Natural killer cell (primary cell): Measurements from ENCODE around the gene TAT. TPM values are rescaled to one million over a fixed set of nuclear protein-coding genes. Genes with fewer than 3 reads are reported as not detected.

Experiments
- ATAC-seq, 3 donors: fragments of 150-1000 bp in 2 of 3; fragments of 200-7000 bp in 1 of 3; cut with Tn5 transposase; 1 replicate in 1 of 3; 2 replicates in 2 of 3; pipeline ENCODE4 v1.10.0; 2021; ENCODE audit warnings: mild to moderate bottlenecking in 2 of 3, moderate library complexity in 2 of 3
- DNase-seq, 2 donors: peaks; one replicate each; pipeline versions ENCODE4 v3.0.0 to v3.0.0-alpha.2; 2013 to 2021; ENCODE audit warnings: mixed read lengths in 1 of 2
- H3K27ac ChIP-seq: one replicate; pipeline ENCODE4 v1.5.1; 2013; ENCODE audit warnings: mild to moderate bottlenecking, low read length
- H3K27me3 ChIP-seq: one replicate; pipeline ENCODE4 v1.6.1; 2013; ENCODE audit warnings: low read length; ENCODE audit not compliant: control insufficient read depth, insufficient read depth
- H3K36me3 ChIP-seq: one replicate; pipeline ENCODE4 v1.6.1; 2013; ENCODE audit warnings: low read length; ENCODE audit not compliant: control insufficient read depth, insufficient read depth
- H3K4me1 ChIP-seq: one replicate; pipeline ENCODE4 v1.6.1; 2013; ENCODE audit warnings: low read length; ENCODE audit not compliant: control insufficient read depth, insufficient read depth
- H3K4me3 ChIP-seq: one replicate; pipeline ENCODE4 v1.5.1; 2013; ENCODE audit warnings: low read length
- H3K9me3 ChIP-seq: one replicate; pipeline ENCODE4 v1.6.1; 2013; ENCODE audit warnings: low read length; ENCODE audit not compliant: control insufficient read depth, insufficient read depth
- H3K27ac Mint-ChIP-seq, 2 donors: one replicate each; pipeline ENCODE4 v1.8.0; 2022; ENCODE audit warnings: mild to moderate bottlenecking in 2 of 2, mixed read lengths in 2 of 2, moderate library complexity in 1 of 2
- H3K27me3 Mint-ChIP-seq, 2 donors: one replicate each; pipeline ENCODE4 v1.8.0; 2022; ENCODE audit warnings: low read depth in 2 of 2, mixed read lengths in 2 of 2
- H3K36me3 Mint-ChIP-seq: one replicate; pipeline ENCODE4 v1.8.0; 2022; ENCODE audit warnings: mixed read lengths
- H3K4me1 Mint-ChIP-seq, 2 donors: one replicate each; pipeline ENCODE4 v1.8.0; 2022; ENCODE audit warnings: mixed read lengths in 2 of 2
- H3K4me3 Mint-ChIP-seq: one replicate; pipeline ENCODE4 v1.8.0; 2022; ENCODE audit warnings: mild to moderate bottlenecking, moderate library complexity, mixed read lengths
- H3K9me3 Mint-ChIP-seq, 2 donors: one replicate each; pipeline ENCODE4 v1.8.0; 2022; ENCODE audit warnings: mixed read lengths in 2 of 2
- WGBS: methylation state at CpG from one replicate; pipeline ENCODE4 v1.1.7; 2013; ENCODE audit warnings: missing lambda C conversion rate; ENCODE audit not compliant: insufficient coverage; 5-methylcytosine and 5-hydroxymethylcytosine counted together
- intact Hi-C: fragments of 100-400 bp; cut with micrococcal nuclease; formaldehyde crosslinking; loops from one replicate; pipeline ENCODE4 v1.14.2; 2022
- total RNA-seq, 4 donors: library from RNA; stranded (reverse); fragments of 120-200 nt in 1 of 4; gene quantifications; one replicate each; pipeline versions ENCODE4 v1.2.3 to v1.2.4, GENCODE V29; 2013 to 2022
- TF ChIP-seq, protein P1 (sequence below): fragments of 200-600 bp; IDR thresholded peaks from one replicate; pipeline ENCODE4 v1.8.0; 2022; ENCODE audit warnings: antibody characterized with exemption

The TAT gene
- total RNA-seq, 3 donors from 2014 or later (not counting 1 experiment from before 2014, with no cell fraction given), result not detected

DNA sequence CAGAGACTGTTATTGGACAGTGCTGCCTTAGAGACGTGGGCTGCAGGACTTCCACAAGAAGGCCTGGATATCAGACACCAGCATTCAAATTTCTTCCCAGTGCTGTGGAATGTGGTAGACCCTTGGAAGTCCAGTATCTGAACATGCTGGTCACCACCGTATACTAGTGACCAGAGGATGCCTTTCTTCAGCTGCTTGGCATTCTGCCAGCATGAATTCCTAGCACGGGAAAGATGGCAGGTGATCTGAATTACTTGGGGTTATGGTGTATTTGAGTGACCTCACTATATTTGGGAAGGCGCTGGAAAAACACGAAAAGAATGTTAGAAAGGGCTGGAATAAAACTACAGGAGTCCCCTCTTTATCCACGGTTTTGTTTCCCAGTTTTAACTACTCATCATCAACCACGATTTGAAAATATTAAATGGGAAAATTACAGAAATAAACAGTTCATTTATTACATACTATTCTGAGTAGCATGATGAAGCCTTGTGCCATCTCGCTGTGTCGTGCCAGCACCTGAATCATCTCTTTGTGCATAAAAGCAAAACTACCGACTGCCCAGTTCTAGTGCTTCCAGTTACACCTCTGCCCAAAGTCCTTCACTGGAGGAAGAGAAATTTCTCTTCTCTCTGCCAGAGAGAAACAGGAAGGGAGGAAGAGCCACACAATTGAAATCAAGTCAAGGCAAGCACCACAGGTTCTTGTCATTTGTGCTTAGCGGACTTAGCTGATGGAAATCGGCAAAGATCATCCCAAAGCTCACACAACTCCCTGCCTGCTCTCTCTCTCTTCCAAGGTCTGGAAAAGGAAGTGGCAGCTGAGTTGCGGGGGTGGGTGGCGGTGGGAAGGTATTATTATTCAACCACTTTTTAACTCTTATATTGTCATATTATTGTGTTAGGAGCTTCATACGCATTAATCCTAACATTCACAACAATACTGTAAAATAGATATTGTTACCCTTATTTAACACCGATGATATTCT is 52.0 kb downstream of the TAT start:
- H3K4me1 ChIP-seq, result no peaks in the 10 kb centered on the region
- DNase-seq (no peak), ATAC-seq (no peak)
- H3K36me3 Mint-ChIP-seq, result no peaks in the 10 kb centered on the region
- no peak overlapping the region for H3K4me3 Mint-ChIP-seq
- H3K9me3 ChIP-seq, result no peaks in the 10 kb centered on the region
- WGBS, result 67% methylated on average over 9 of the region's 16 CpGs
- H3K4me1 Mint-ChIP-seq, result no peaks in the 10 kb centered on the region
- intact Hi-C loops, result no loop called here
- no peaks in the 10 kb centered on the region for H3K27me3 ChIP-seq
- H3K9me3 Mint-ChIP-seq, result no peaks in the 10 kb centered on the region
- H3K27ac Mint-ChIP-seq, result no peak overlapping the region
- H3K27ac ChIP-seq, result no peak overlapping the region
- no peaks in the 10 kb centered on the region for H3K36me3 ChIP-seq
- peaks cover 19 to 21% of the 10 kb centered on the region in 2 donors for H3K27me3 Mint-ChIP-seq
- no peak overlapping the region for H3K4me3 ChIP-seq
- TF ChIP-seq, protein P1, sequence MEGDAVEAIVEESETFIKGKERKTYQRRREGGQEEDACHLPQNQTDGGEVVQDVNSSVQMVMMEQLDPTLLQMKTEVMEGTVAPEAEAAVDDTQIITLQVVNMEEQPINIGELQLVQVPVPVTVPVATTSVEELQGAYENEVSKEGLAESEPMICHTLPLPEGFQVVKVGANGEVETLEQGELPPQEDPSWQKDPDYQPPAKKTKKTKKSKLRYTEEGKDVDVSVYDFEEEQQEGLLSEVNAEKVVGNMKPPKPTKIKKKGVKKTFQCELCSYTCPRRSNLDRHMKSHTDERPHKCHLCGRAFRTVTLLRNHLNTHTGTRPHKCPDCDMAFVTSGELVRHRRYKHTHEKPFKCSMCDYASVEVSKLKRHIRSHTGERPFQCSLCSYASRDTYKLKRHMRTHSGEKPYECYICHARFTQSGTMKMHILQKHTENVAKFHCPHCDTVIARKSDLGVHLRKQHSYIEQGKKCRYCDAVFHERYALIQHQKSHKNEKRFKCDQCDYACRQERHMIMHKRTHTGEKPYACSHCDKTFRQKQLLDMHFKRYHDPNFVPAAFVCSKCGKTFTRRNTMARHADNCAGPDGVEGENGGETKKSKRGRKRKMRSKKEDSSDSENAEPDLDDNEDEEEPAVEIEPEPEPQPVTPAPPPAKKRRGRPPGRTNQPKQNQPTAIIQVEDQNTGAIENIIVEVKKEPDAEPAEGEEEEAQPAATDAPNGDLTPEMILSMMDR, result no peak

DNA sequence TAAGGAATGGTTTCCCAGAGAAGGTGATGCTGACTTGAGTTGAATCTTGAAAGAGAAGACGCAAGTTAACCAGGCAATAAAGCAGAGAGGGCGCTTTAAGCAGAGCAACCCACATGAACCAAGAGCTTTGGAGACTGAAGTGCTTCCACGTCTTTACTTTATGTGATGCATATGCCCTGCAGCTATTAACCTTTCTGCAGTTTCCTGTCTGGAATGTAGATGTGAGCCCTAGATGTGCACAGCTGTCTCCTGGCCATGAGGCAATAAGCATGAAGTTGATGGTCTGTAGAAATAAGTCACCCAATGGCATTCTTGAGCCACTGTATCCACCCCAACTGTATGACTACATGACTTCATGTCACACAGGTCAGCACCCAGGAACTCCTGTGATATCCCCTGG is 56.3 kb downstream of the TAT start:
- H3K36me3 ChIP-seq, result no peaks in the 10 kb centered on the region
- WGBS, result 88% methylated on average over 3 of the region's 3 CpGs
- ATAC-seq (no peak), DNase-seq (no peak)
- H3K9me3 ChIP-seq, result no peaks in the 10 kb centered on the region
- H3K4me3 ChIP-seq, result no peak overlapping the region
- H3K27me3 ChIP-seq, result no peaks in the 10 kb centered on the region
- Mint-ChIP-seq H3K9me3 (no peaks in the 10 kb centered on the region), H3K27me3 (peaks cover 3% of the 10 kb centered on the region in 2 donors), H3K27ac (no peak overlapping the region), H3K4me3 (no peak overlapping the region), H3K4me1 (no peaks in the 10 kb centered on the region), H3K36me3 (no peaks in the 10 kb centered on the region)
- intact Hi-C loops, result no loop called here
- TF ChIP-seq, protein P1, result no peak
- no peak overlapping the region for H3K27ac ChIP-seq
- no peaks in the 10 kb centered on the region for H3K4me1 ChIP-seq

Other genes starting within 250 kb of the TAT start
- not detected for gene CALB2, start 218.4 kb downstream of the TAT start, total RNA-seq
- not detected for gene TLE7, start 135.0 kb downstream of the TAT start, total RNA-seq
- gene ZNF23, start 114.8 kb downstream of the TAT start, total RNA-seq, result 1 to 10 TPM; 7.2 to 8.9 (median 7.8) TPM
- gene ZNF19, start 87.8 kb downstream of the TAT start, total RNA-seq, result 1 to 10 TPM; 3.4 to 6.1 (median 3.6) TPM
- not detected for gene CHST4, start 50.7 kb downstream of the TAT start, total RNA-seq
- not detected for gene MARVELD3, start 49.1 kb upstream of the TAT start, total RNA-seq
- gene PHLPP2, start 147.6 kb upstream of the TAT start, total RNA-seq, result 1 to 10 TPM; 6.4 to 9.8 (median 9.2) TPM
- 100 to 1,000 TPM; 176 to 212 (median 188) TPM for gene AP1G1, start 231.7 kb upstream of the TAT start, total RNA-seq